Activated gamma-delta T cell treated with Interleukin-2 at 50 U/mL for 16 hours (primary cell): ENCODE data around the gene DAPK1.
"Not testable (repeated sequence)": the region's sequence is repeated elsewhere in the genome, so short reads cannot be mapped to it uniquely, and the experiment has no call there.

ENCODE experiments used
- DNase-seq: peaks from one replicate; pipeline ENCODE4 v3.0.0-alpha.2; 2020

DAPK1 gene

DNA sequence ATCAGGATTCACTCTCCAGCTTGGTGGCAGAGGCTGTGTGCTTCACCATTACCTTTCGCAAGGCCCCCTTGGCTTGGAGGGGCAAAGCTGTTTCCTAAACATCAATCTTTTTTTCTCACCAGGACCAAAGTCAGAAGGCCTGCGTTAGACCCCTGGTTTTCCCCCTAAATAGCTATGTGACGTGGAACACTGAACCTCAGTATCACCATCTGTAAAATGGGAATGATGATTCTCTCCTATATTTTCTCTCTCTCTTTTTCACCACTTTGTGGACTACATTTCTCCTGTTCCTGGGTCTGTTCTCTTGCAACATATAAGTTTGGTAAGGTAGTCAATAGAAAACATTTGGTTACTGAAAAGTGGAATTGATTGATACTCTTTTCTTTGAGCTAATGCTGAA, 50.5 kb downstream of the DAPK1 start:
- no peak for DNase-seq

- not testable (repeated sequence) for DNase-seq
Measured at GRCh38 chr9:87549088-87549487, 51.4 kb downstream of the DAPK1 start.

DNA sequence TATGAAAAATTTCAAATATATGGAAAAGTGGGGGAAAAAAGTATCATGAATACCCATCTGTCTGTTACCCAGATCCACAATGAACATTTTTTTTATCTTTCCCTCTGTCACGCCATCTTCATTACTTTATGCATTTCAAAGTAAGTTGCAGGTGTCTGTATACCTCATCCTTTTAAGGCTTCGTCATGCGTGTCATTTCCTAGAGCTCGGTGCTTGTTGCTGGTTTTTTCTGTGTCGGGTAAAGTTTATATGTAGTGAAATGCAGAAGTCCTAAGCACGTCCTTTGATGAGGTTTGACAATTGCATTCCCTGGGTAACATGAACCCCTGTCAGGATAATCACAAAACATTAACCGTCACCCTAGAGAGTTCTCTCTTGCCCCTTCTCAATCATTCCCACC, 52.1 kb downstream of the DAPK1 start:
- no peak for DNase-seq

- no peak for DNase-seq
Measured at GRCh38 chr9:87550253-87550954, 52.7 kb downstream of the DAPK1 start.

DNA sequence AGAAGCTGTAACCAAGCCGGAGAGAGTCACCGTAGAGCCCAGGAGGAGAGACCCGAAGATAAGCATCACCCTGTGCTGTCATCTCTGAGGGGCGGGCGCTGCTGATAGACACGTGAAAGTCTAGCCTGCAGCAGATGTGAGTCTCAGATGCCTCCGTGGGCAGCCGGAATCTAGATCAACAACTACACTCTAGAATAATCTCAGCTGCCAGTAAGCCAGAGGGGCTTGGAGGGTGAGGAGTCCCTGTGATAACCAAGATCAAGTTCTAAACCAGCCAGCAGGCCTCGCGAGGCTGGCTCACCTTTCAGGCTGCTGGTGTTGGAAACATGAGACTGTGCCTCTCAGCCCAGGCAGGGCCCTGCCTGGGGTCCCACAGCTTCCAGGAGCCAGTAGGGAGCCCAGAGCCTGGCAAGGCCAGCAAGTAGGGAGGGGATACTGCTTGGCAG, 54.1 kb downstream of the DAPK1 start:
- no peak for DNase-seq

DNA sequence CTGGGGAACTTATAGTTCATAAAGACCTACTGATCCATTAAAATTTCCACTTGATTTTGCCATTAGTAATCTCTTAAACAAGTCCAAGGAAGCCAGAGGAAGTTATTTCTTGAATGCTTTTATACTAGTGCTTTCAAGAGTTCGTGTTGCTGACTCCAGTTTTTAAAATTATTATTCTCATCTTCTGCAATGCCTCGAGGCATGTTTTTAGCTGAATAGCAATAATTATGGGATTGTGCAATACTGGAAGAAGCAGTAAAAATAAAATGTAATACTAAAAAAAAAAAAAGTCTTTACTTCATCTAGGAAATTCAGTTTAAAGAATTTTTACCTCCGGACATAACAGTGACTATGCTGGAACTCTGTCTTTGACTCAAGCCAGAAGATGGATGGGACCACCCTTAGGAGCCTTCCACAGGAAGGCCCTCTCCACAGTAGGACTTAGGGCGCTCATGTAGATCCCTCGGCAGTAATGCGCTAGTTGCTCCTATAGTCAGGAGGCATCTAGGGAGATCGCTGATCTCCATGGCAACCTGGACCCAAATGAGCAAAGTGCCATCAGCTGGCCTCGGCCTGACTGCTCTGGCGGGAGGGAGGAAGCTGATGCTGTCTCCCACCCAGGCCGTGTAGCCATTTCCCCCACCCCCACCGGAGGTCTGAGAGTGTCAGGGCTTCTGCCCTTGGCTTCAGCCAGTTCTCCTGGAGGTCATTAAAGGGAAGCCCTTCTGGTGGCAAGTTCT, 56.7 kb downstream of the DAPK1 start:
- DNase-seq, result no peak

GRCh38 chr9:87554976-87555375, 57.3 kb downstream of the DAPK1 start:
- DNase-seq, result no peak

GRCh38 chr9:87556039-87556438, 58.4 kb downstream of the DAPK1 start:
- no peak for DNase-seq

GRCh38 chr9:87556821-87557220, 59.2 kb downstream of the DAPK1 start:
- no peak for DNase-seq

- no peak for DNase-seq
Measured at GRCh38 chr9:87557996-87558395, 60.3 kb downstream of the DAPK1 start.

DNA sequence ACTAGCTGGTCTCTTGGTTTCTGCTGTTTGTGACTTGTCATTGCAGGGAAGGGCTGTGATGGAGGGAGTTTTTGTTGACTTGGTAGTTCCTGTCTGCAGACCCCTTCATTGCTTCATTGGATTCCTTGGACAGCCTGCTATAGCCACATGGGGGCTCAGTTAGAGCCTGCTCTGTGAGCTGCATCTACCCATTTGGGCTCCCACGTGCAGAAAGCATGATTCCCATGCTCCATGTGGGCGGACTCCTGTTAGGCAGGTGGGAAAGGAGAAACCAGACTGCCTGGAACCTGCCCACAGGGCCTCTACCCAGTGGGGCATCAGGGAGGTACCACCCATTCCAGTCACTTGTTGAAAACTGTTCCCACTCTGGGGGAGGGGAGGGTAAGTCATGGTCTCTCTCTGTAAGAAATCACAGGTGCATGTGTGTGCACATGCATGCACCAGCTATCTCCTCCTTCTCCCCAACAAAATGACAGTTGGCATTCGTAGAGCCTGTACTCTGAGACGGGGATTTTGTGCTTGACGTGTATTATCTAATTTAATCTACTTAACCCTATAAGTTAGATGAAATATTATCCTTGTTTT, 61.0 kb downstream of the DAPK1 start:
- DNase-seq, result no peak

- no peak for DNase-seq
Measured at GRCh38 chr9:87562062-87562461, 64.4 kb downstream of the DAPK1 start.

DNA sequence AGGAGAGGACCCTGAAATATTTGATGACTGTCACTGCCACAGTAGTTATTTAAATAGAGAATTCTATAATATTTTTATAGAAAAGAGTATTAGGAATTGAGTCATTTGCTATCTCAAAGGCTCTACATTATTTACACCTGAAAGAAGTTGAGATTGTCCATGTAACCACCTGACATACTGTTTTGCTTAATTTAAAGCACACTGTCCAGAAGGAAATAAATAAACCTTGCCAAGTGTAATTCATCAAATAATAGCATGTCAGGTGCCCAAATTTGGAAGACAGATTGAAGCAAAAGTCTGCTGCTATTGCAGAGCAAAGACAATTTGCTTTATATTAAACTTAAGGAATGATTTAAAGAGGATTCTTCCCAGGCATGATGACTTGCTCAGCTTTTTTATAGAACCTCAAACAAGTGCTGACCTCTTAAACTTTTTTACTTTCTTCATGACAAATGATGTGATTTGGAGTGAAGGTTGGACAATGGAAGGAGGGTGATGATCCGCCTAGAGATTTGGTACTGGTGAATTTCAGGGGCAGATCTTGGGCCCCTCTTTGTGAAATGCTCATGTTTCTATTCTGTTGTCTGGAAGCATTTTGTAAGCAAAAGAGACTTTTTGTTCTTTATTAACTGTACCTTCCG, 65.0 kb downstream of the DAPK1 start:
- DNase-seq, result no peak

- no peak for DNase-seq
Measured at GRCh38 chr9:87564111-87564510, 66.4 kb downstream of the DAPK1 start.

DNA sequence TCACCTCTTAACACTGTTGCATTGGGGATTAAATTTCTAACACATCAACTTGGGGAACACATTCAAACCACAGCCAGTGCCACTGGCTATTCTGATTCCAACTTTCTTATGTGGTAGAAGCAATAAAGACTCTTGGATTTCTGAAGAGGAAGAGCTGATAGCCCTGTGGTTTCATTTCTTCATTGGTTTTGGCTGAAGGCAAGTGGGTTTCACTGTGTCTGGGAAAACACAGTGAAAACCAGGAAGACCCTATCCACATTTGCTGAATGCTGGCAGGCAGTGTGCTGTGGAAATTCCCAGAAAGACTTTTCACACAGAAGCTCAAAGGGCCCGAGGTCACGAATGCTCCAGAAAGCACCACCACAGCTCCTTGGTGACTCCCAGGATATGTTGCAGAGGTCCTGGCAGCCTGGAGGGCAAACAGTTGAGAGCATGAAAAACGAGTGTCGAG, 67.1 kb downstream of the DAPK1 start:
- no peak for DNase-seq

GRCh38 chr9:87567001-87567400, 69.3 kb downstream of the DAPK1 start:
- DNase-seq, result no peak

DNA sequence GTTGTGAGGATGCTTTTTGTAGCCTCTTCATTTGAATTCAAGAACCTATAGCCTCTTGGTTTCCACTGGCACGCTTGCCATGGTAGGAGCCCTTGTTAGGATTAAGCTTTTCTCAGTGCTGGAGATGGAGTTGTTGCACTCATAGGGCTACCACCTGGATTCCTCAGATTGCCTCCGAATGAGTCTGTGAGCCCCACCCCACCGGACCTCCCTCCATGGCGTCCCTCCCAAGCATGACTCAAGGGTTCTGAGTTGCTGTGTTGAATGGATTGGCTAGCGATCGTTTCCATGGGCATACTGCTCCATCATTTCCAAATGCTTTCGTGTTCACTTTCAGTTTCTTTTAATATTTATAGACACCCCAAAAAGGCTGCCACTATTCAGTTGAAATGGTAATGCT, 69.9 kb downstream of the DAPK1 start:
- no peak for DNase-seq

DNA sequence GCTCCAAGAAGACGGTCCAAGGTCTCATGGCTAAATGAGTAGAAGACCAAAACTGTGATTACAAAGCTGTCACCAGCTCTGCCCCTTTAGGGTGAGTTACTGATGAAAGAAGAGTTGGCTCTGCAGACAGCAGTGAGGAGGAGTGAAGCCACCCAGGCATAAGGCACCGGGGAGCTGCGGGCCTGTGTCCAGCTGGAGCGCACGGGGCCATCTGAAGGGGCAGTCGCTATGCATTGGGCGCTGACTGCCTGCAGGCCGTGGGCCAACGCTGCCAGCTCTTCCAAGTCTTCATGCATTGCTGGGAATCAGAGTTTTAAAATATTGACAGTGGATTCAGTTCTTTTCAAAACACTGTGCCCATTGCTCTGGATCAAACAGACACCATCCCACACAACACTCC, 70.3 kb downstream of the DAPK1 start:
- DNase-seq, result no peak

- no peak for DNase-seq
Measured at GRCh38 chr9:87568401-87568800, 70.7 kb downstream of the DAPK1 start.

- DNase-seq, result no peak
Measured at GRCh38 chr9:87569008-87569509, 71.4 kb downstream of the DAPK1 start.

DNA sequence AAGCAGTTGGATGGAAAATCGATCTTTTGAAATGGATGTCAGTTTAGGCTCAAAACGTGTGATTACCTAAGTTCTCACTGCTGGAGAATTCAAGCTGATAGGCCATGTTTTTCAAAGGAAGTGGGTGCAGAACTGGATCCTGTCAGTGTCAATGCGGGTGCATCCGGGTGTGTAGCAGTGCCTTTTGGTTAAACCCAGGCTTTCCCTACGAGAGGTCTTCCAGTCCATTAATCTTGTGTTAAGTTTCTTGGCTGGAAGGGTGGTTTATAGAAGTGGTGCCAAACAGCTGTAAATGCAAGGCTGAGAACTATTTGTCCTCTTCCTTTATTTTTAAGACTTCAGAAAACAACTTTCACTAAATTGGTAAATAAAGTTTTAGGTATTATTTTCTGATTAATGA, 71.9 kb downstream of the DAPK1 start:
- DNase-seq, result no peak

DNA sequence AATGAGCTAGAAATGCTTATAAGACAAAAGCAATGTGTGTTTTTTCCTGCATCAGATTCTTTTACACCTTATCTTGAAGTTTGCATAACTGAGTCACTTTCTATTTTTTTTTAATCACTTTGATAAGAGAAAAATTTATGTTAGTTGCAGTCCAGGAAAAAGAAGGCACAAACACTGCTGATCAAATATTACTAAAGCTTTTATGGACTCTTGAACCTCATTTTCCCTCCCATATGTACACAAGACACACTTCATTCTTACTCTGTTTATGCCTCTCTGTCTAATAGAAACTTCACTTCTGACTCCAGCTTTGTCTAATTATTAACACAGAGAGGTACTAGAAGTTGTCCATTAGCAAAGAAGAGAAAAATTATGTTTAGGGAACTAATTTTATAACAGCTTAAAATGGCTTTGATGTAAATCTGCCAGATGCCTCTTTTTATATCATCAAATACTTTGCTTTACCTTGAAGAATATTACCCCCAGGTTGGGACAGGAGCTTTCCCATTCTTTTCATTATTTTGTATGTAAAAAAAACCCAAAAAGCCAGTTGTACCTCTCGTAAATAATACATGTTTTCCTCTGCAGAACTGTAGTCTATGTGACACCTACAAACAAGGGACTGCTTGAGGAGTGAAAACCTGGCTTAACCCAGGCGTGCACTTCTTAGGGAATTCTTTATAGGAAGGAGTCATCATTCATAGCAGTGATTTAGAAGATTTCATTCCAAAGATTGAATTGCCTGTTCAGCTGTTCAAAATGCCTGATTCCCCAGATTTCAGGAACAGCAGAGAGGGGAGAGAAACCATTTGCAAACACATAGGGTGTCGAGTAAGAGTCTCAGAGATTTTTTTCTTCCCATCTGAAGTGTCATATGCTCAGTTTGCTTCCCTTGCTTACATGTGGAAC, 72.6 kb downstream of the DAPK1 start:
- no peak for DNase-seq
